ENCODE measurements around the gene TRIP11.
A peak's percentile ranks its signal among the peaks of the same experiment; 100 is the strongest.

The TRIP11 gene

DNA sequence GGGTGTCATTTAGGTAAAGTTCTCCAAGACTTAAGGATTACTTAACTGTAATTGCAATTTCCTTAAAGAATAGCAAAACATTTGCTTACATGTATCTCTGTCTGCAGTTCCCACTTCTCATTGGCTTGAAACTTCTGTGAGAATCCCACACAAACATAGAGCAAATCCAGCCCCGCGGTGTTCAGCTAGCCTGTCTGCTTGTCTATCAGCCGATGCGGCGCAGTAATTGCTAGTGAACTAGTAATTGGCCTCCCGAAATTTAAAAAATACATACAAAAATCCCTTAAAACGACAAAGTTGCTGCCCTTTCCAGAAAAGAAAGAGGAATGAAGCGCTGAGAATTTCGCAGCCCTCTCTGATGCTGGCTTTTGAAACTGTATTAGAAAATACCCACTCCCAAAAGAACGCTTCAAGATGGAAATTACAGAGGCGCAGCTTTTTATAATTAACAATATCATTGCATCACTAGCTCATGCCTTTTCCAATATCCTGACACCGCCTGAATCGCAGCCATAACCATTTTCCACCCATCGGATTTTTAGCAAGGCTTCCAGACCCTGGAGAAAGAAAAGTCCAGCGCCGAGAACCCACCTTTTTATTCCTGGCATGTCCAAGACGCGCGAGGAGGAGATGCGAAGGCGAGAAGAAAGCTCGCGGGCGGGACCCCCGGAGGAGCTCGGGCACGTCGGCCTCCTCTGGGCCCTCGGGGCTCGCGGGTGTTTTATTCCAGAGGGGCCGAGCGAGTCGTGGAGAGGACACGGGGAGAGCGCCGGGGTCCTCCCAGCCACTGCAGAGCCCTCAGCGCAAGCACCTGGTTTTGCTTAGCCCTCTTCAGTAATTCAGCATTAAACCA is 93.0 kb downstream of the TRIP11 start:
- TF ChIP-seq, protein P1, sequence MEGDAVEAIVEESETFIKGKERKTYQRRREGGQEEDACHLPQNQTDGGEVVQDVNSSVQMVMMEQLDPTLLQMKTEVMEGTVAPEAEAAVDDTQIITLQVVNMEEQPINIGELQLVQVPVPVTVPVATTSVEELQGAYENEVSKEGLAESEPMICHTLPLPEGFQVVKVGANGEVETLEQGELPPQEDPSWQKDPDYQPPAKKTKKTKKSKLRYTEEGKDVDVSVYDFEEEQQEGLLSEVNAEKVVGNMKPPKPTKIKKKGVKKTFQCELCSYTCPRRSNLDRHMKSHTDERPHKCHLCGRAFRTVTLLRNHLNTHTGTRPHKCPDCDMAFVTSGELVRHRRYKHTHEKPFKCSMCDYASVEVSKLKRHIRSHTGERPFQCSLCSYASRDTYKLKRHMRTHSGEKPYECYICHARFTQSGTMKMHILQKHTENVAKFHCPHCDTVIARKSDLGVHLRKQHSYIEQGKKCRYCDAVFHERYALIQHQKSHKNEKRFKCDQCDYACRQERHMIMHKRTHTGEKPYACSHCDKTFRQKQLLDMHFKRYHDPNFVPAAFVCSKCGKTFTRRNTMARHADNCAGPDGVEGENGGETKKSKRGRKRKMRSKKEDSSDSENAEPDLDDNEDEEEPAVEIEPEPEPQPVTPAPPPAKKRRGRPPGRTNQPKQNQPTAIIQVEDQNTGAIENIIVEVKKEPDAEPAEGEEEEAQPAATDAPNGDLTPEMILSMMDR (conservative IDR thresholded peaks at IDR 0.05; ENCODE audit: control insufficient read depth, insufficient read depth, low read depth, low read length) = no peak
- peak overlapping the region; percentile 96 for H3K4me3 ChIP-seq (ENCODE audit: control insufficient read depth, low read depth, low read length)
- DNase-seq (ENCODE audit: low read depth) = no peak

DNA sequence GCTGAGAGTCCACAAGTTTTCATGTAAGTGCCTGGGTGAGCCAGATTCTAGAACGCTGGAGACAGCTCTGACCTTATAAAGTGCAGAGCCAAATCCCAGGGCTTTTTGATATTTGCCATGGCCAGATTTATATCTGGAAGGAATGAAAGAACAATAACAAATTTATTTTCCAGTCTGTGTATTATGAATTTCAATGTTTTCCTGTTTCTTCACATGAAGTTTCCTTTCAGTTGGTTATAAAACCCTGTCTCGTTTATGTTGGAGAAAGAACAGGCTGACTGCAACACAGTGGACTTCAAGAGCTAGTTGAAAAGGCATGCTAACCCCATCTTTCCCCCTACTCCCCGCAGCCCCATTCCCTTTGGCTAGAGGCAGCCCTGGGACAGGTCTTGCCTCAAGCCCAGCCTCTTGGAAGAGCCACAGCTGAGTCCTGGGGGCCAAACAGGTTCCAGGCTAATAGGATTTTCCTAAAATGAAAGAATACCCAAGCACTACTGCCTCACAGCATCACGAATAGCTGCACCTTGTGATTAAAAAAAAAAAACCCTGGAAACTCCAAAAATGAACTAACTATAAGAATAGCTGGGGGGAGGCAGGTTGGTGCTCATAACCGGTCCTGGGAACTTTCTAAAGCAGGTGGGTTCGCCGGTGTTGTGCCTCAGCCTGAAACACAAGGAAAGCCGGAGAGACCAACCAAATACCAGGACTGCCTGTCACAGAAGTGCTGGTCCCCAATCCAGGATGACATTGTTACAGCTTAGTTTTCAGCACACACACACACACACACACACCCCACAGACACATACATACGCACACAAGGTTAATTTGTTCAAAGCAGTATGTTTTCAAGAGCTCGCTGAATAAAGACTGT is 93.9 kb downstream of the TRIP11 start:
- peak overlapping the region; percentile 96 for H3K4me3 ChIP-seq (ENCODE audit: control insufficient read depth, low read depth, low read length)
- no peak for DNase-seq (ENCODE audit: low read depth)
- TF ChIP-seq, protein P1 (conservative IDR thresholded peaks at IDR 0.05; ENCODE audit: control insufficient read depth, insufficient read depth, low read depth, low read length) = no peak

DNA sequence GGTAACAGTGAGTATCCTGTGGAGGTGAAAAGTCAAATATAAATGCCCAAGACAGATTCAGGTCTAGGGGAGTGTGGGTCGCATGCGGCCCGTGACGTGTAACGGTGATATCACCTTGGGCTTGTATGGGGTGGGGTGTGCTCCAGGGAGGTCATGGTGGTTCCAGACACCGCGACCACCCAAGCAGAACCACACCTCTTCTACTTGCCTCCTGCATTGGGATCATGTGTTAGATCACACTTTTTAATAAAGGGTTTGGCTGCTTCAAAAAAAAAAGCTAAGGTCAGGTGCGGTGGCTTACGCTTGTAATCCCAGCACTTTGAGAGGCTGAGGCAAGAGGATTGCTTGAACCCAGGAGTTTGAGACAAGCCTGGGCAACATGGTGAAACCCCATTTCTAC is 96.9 kb downstream of the TRIP11 start:
- TF ChIP-seq, protein P1 (conservative IDR thresholded peaks at IDR 0.05; ENCODE audit: control insufficient read depth, insufficient read depth, low read depth, low read length) = no peak
- no peak overlapping the region for H3K4me3 ChIP-seq (ENCODE audit: control insufficient read depth, low read depth, low read length)
- DNase-seq (ENCODE audit: low read depth) = no peak

DNA sequence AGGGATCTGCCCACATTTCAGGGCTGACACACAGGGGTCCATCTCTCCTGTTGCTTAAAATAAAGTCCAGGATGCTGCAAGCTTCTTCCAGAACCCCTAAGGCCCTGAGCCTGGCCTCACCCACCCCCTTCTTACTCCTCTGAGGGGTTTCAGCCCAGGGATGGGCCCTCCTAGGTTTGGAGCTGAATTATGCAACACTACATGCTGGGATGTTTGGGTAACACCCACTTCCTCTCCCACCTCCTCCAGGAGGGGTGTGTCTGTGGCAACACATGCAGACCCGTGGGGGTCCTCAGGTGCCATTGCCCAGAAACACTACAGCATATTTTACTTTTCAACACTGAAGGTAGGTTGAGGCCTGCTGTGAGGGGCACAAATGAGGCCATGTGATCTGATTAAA is 97.7 kb downstream of the TRIP11 start:
- DNase-seq (ENCODE audit: low read depth) = no peak
- no peak overlapping the region for H3K4me3 ChIP-seq (ENCODE audit: control insufficient read depth, low read depth, low read length)
- TF ChIP-seq, protein P1 (conservative IDR thresholded peaks at IDR 0.05; ENCODE audit: control insufficient read depth, insufficient read depth, low read depth, low read length) = no peak

DNA sequence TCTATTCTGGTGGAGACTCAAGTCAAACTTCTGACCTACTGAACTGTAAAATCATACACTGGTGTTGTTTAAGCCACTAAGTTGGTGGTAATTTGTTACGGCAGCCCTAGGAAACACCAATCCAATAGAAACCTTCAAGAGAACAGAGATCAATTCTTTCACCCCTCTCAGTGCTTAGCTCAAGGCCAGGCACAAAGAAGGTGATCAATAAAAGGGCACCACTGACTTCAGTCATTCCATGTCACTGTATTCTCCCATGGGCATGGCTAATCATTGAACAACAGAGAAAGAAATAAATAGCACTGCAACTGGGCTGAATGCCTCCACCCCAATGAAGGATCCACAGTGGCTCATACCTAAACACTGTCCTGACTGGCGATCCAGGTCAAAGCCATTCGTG is 99.7 kb downstream of the TRIP11 start:
- DNase-seq (ENCODE audit: low read depth) = no peak
- H3K4me3 ChIP-seq (ENCODE audit: control insufficient read depth, low read depth, low read length) = no peak overlapping the region
- TF ChIP-seq, protein P1 (conservative IDR thresholded peaks at IDR 0.05; ENCODE audit: control insufficient read depth, insufficient read depth, low read depth, low read length) = no peak

DNA sequence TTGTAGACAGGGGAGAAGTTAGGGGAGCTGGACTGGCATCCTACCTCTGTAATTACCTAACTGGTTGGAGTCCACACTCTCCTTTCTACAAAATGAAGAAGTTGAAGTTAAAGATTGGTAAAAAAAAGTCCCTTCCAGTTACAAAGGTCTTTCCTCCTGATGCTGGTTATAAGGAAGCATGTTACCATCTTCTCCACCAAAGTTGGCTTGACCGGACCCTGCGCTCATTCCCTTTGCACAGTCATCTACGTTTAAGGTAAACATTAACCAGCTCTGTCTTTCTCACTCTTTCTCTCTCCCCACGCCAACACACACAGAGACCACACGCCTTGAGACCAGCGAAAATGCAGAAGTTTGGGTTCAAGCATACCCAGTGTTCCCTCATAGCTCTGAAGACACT is 104.3 kb downstream of the TRIP11 start:
- DNase-seq (ENCODE audit: low read depth) = no peak
- H3K4me3 ChIP-seq (ENCODE audit: control insufficient read depth, low read depth, low read length) = no peak overlapping the region
- TF ChIP-seq, protein P1 (conservative IDR thresholded peaks at IDR 0.05; ENCODE audit: control insufficient read depth, insufficient read depth, low read depth, low read length) = no peak

Data from fibroblast of mammary gland (primary cell).